Measurements from ENCODE around the gene PCBP1. TPM values are rescaled to one million over a fixed set of nuclear protein-coding genes. Genes with fewer than 3 reads are reported as not detected.
"Not testable (repeated sequence)": the region's sequence is repeated elsewhere in the genome, so short reads cannot be mapped to it uniquely, and the experiment has no call there.

Gene PCBP1
- total and polyA plus RNA-seq, 10 donors: 254 to 351 (median 286) TPM

DNA sequence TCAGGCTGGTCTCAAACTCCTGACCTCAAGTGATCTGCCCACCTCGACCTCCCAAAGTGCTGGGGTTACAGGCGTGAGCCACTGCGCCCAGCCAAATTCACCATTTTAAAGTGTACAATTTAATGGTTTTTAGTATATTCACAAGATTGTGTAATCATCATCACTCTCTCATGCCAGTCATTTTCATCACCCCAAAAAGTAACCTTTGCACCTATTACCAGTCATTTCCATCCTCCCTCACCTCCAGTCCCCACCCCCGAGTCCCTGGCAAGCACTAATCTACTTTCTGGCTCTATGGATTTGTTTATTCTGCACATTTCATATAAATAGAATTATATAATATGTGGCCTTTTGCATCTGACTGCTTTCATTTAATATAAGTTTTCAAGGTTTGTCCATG lies 10.8 kb downstream of the PCBP1 start:
- Histone ChIP-seq H3K9me3 (no peaks in the 10 kb centered on the region), H3K27me3 (replicated peaks in 1 of 7) (no peaks in the 10 kb centered on the region), H3K4me3 (no peak overlapping the region), H3K36me3 (no peaks in the 10 kb centered on the region), H3K4me1 (peaks cover 17 to 47% (median 32%) of the 10 kb centered on the region in 6 donors), H3K27ac (peak overlapping the region in 2 of 8 donors; percentile 8 to 31)
- intact Hi-C loops (cut with DNase I; ENCODE audit: low total_unique reads): no loop called here
- 90 to 97% (median 91%) methylated on average over 4 of the region's 4 CpGs for WGBS, 5 donors
- DNase-seq: no peak
- TF ChIP-seq POLR2A (IDR thresholded peaks at IDR 0.05) (no peak), POLR2AphosphoS5 (IDR thresholded peaks at IDR 0.05) (no peak)
- TF ChIP-seq, protein P1, sequence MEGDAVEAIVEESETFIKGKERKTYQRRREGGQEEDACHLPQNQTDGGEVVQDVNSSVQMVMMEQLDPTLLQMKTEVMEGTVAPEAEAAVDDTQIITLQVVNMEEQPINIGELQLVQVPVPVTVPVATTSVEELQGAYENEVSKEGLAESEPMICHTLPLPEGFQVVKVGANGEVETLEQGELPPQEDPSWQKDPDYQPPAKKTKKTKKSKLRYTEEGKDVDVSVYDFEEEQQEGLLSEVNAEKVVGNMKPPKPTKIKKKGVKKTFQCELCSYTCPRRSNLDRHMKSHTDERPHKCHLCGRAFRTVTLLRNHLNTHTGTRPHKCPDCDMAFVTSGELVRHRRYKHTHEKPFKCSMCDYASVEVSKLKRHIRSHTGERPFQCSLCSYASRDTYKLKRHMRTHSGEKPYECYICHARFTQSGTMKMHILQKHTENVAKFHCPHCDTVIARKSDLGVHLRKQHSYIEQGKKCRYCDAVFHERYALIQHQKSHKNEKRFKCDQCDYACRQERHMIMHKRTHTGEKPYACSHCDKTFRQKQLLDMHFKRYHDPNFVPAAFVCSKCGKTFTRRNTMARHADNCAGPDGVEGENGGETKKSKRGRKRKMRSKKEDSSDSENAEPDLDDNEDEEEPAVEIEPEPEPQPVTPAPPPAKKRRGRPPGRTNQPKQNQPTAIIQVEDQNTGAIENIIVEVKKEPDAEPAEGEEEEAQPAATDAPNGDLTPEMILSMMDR (IDR thresholded peaks at IDR 0.05 in 8 of 11, conservative IDR thresholded peaks at IDR 0.05 in 3 of 11): no peak

DNA sequence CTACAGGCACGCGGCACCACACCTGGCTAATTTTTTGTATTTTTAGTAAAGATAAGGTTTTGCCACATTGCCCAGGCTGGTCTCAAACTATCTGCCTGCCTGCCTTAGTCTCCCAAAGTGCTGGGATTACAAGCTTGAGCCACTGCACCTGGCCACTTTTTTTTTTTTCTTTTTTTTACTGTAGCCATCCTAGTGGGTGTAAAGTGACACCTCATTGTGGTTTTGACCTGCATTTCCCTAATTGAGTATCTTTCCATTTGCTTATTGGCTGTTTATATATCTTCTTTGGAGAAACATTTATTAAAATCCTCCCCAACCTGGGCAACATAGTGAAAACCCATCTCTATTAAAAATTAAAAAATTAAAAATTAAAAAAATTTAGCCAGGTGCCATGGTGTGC lies 12.0 kb downstream of the PCBP1 start:
- 94 to 98% (median 97%) methylated on average over 2 of the region's 2 CpGs for WGBS, 5 donors
- no peak for DNase-seq
- intact Hi-C loops (cut with DNase I; ENCODE audit: low total_unique reads): no loop called here
- no peaks in the 10 kb centered on the region for H3K36me3 ChIP-seq
- H3K4me1 ChIP-seq: peaks cover 24 to 47% (median 36%) of the 10 kb centered on the region in 6 donors
- no peak for TF ChIP-seq POLR2A (IDR thresholded peaks at IDR 0.05)
- TF ChIP-seq, protein P1 (IDR thresholded peaks at IDR 0.05 in 8 of 11, conservative IDR thresholded peaks at IDR 0.05 in 3 of 11): no peak
- no peak for TF ChIP-seq POLR2AphosphoS5 (IDR thresholded peaks at IDR 0.05)
- H3K27ac ChIP-seq: no peak overlapping the region
- H3K27me3 ChIP-seq (replicated peaks in 1 of 7): no peaks in the 10 kb centered on the region
- H3K9me3 ChIP-seq: no peaks in the 10 kb centered on the region
- no peak overlapping the region for H3K4me3 ChIP-seq

DNA sequence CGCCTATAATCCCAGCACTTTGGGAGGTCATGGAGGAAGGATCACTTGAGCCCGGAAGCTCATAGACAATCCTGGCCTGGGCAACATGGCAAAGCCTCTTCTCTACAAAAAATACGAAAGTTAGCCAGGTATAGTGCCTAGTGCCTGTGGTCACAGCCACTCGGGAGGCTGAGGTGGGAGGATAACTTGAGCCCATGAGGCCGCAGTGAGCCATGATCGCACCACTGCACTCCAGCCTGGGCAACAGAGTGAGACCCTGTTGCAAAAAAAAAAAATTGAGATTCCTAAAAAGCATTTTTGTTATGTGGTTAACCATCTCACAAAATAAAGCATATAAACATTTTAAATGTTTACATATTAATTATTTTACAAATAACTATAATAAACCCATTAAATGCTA lies 13.9 kb downstream of the PCBP1 start:
- Histone ChIP-seq H3K4me3 (no peak overlapping the region), H3K27ac (no peak overlapping the region), H3K4me1 (peaks cover 8 to 47% (median 30%) of the 10 kb centered on the region in 6 donors), H3K27me3 (replicated peaks in 1 of 7) (no peaks in the 10 kb centered on the region), H3K36me3 (no peaks in the 10 kb centered on the region), H3K9me3 (no peaks in the 10 kb centered on the region)
- 91 to 97% (median 95%) methylated on average over 6 of the region's 6 CpGs for WGBS, 5 donors
- intact Hi-C loops (cut with DNase I; ENCODE audit: low total_unique reads): no loop called here
- DNase-seq: no peak
- TF ChIP-seq POLR2AphosphoS5 (IDR thresholded peaks at IDR 0.05) (no peak), POLR2A (IDR thresholded peaks at IDR 0.05) (no peak)
- TF ChIP-seq, protein P1 (IDR thresholded peaks at IDR 0.05 in 8 of 11, conservative IDR thresholded peaks at IDR 0.05 in 3 of 11): no peak

DNA sequence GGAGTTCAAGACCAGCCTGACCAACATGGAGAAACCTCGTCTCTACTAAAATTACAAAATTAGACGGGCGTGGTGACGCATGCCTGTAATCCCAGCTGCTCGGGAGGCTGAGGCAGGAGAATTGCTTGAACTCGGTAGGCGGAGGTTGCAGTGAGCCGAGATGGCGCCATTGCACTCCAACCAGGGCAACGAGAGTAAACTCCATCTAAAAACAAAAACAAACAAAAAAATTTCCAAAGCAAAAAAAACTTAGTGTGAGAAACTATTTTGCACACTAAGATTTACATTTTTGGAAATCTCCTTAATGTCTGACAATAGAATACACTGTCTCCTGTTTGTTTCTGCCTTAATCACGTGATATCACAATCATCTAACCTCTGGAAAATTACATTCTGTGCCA lies 14.4 kb downstream of the PCBP1 start:
- H3K4me3 ChIP-seq; H3K27ac ChIP-seq; H3K9me3 ChIP-seq; DNase-seq; intact Hi-C loops (cut with DNase I; ENCODE audit: low total_unique reads); H3K36me3 ChIP-seq; H3K27me3 ChIP-seq (replicated peaks in 1 of 7): not testable (repeated sequence)
- peaks cover 7 to 45% (median 27%) of the 10 kb centered on the region in 6 donors for H3K4me1 ChIP-seq
- WGBS, 5 donors: 91 to 94% (median 92%) methylated on average over 11 of the region's 11 CpGs

DNA sequence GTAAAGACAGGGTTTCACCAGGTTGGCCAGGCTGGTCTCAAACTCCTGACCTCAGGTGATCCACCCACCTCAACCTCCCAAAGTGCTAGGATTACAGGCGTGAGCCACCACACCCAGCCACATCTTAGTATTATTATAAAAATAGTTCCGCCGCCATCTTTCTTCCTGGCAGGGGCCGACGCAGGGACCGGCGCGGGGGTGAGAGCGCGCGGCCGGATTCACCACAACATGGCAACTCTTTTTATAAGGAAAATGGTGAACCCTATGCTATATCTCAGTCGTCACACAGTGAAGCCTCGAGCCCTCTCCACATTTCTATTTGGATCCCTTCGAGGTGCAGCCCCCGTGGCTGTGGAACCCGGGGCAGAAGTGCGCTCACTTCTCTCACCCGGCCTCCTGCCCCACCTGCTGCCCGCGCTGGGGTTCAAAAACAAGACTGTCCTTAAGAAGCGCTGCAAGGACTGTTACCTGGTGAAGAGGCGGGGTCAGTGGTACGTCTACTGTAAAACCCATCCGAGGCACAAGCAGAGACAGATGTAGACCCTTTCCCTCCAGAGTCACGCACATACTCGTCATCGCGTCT lies 15.1 kb downstream of the PCBP1 start:
- whole genome bisulfite sequencing, 5 donors: 93 to 98% (median 95%) methylated on average over 29 of the region's 29 CpGs
- intact Hi-C loops (cut with DNase I; ENCODE audit: low total_unique reads): not testable (repeated sequence)

More for the DNA sequence above, 15.1 kb downstream of the PCBP1 start:
- H3K27me3 ChIP-seq (replicated peaks in 1 of 7); DNase-seq; H3K9me3 ChIP-seq; H3K4me3 ChIP-seq; H3K36me3 ChIP-seq: not testable (repeated sequence)
- peaks cover 7 to 49% (median 31%) of the 10 kb centered on the region in 6 donors for H3K4me1 ChIP-seq
- H3K27ac ChIP-seq: peak overlapping the region in 2 of 8 donors; percentile 85 to 88
